Measurements from ENCODE around the gene ORC6. TPM values are rescaled to one million over a fixed set of nuclear protein-coding genes. Genes with fewer than 3 reads are reported as not detected.

ORC6 gene
- total and polyA plus RNA-seq, 4 donors: 1.4 to 5.6 (median 3.8) TPM

- Histone ChIP-seq H3K36me3 (ENCODE audit: control insufficient read depth in 4 of 4, insufficient read depth in 4 of 4, low read length in 4 of 4) (peaks cover 0 to 20% (median 0%) of the 10 kb centered on the region in 4 donors), H3K27me3 (ENCODE audit: control insufficient read depth in 3 of 3, insufficient read depth in 3 of 3, low read length in 2 of 3) (no peaks in the 10 kb centered on the region), H3K4me1 (ENCODE audit: control insufficient read depth in 5 of 5, insufficient read depth in 5 of 5, low read length in 5 of 5) (peaks cover 0 to 5% (median 0%) of the 10 kb centered on the region in 5 donors), H3K27ac (ENCODE audit: low read depth in 1 of 2, low read length in 1 of 2) (peak overlapping the region in 1 of 2 donors; percentile 54), H3K9me3 (ENCODE audit: control insufficient read depth in 4 of 4, insufficient read depth in 3 of 4, low read length in 3 of 4) (no peaks in the 10 kb centered on the region), H3K4me3 (no peak overlapping the region), H3K9ac (ENCODE audit: insufficient read depth in 1 of 2, low read length in 2 of 2) (no peak overlapping the region)
- 44 to 58% methylated on average over 10 of the region's 10 CpGs for WGBS, 2 donors
- TF ChIP-seq CTCF (IDR thresholded peaks at IDR 0.05; ENCODE audit: control extremely low read depth, extremely low read depth): no peak
- no peak for DNase-seq
- no peak for ATAC-seq (ENCODE audit: insufficient read depth, low FRiP score)
These were observed 21.9 kb downstream of the ORC6 start for GRCh38 chr16:46711106-46712058.

GRCh38 chr16:46712911-46713310 lies 23.5 kb downstream of the ORC6 start:
- H3K4me3 ChIP-seq: no peak overlapping the region
- no peak overlapping the region for H3K9ac ChIP-seq (ENCODE audit: insufficient read depth in 1 of 2, low read length in 2 of 2)
- H3K36me3 ChIP-seq (ENCODE audit: control insufficient read depth in 4 of 4, insufficient read depth in 4 of 4, low read length in 4 of 4): peaks cover 0 to 14% (median 0%) of the 10 kb centered on the region in 4 donors
- peak overlapping the region in 1 of 2 donors; percentile 28 for H3K27ac ChIP-seq (ENCODE audit: low read depth in 1 of 2, low read length in 1 of 2)
- ATAC-seq (ENCODE audit: insufficient read depth, low FRiP score) (no peak), DNase-seq (no peak)
- 28 to 58% methylated on average over 3 of the region's 3 CpGs for WGBS, 2 donors
- no peak for TF ChIP-seq CTCF (IDR thresholded peaks at IDR 0.05; ENCODE audit: control extremely low read depth, extremely low read depth)
- no peaks in the 10 kb centered on the region for H3K27me3 ChIP-seq (ENCODE audit: control insufficient read depth in 3 of 3, insufficient read depth in 3 of 3, low read length in 2 of 3)
- no peaks in the 10 kb centered on the region for H3K9me3 ChIP-seq (ENCODE audit: control insufficient read depth in 4 of 4, insufficient read depth in 3 of 4, low read length in 3 of 4)
- H3K4me1 ChIP-seq (ENCODE audit: control insufficient read depth in 5 of 5, insufficient read depth in 5 of 5, low read length in 5 of 5): peaks cover 0 to 8% (median 0%) of the 10 kb centered on the region in 5 donors

DNA sequence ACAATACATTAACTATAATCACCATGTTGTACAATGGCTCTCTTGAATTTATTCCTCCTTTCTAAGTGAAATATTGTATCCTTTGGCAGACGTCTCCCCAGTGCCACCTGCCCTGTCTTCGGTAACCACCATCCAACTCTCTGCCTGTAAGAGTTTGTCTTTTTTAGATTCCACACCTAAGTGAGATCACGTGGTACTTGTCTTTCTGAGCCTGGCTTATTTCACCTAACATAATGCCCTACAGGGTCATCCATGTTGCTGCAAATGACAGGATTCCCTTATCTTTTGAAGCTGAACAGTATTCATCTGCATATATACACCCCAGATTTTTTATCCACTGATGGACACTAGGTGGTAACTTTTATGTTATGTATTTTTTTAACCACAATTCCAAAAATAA lies 24.2 kb downstream of the ORC6 start:
- ATAC-seq (ENCODE audit: insufficient read depth, low FRiP score) (no peak), DNase-seq (no peak)
- no peak for TF ChIP-seq CTCF (IDR thresholded peaks at IDR 0.05; ENCODE audit: control extremely low read depth, extremely low read depth)
- Histone ChIP-seq H3K9ac (ENCODE audit: insufficient read depth in 1 of 2, low read length in 2 of 2) (no peak overlapping the region), H3K4me3 (no peak overlapping the region), H3K27me3 (ENCODE audit: control insufficient read depth in 3 of 3, insufficient read depth in 3 of 3, low read length in 2 of 3) (no peaks in the 10 kb centered on the region), H3K36me3 (ENCODE audit: control insufficient read depth in 4 of 4, insufficient read depth in 4 of 4, low read length in 4 of 4) (peaks cover 0 to 8% (median 0%) of the 10 kb centered on the region in 4 donors), H3K9me3 (ENCODE audit: control insufficient read depth in 4 of 4, insufficient read depth in 3 of 4, low read length in 3 of 4) (no peaks in the 10 kb centered on the region), H3K27ac (ENCODE audit: low read depth in 1 of 2, low read length in 1 of 2) (no peak overlapping the region), H3K4me1 (ENCODE audit: control insufficient read depth in 5 of 5, insufficient read depth in 5 of 5, low read length in 5 of 5) (peaks cover 0 to 8% (median 0%) of the 10 kb centered on the region in 5 donors)
- WGBS, 2 donors: 71 to 82% methylated on average over 3 of the region's 3 CpGs

Data from lung (tissue), 12 donors.